Activated CD4-positive, alpha-beta T cell treated with anti-CD3 and anti-CD28 coated beads, Interleukin-2, amount 50 U/mL, for 24 hours (primary cell): Measurements from ENCODE around the gene LSM10.

Source experiments
- DNase-seq, 2 donors: peaks; one replicate each; pipeline ENCODE4 v3.0.0-alpha.2; 2020; ENCODE audit warnings: low read depth in 1 of 2, low spot score in 1 of 2

LSM10 gene

GRCh38 chr1:36354486-36354885, 43.2 kb downstream of the LSM10 start:
- DNase-seq: no peak

- DNase-seq: no peak
Observed at GRCh38 chr1:36352910-36353878, 44.5 kb downstream of the LSM10 start.

GRCh38 chr1:36352125-36352909, 45.4 kb downstream of the LSM10 start:
- DNase-seq: no peak

- no peak for DNase-seq
Observed at GRCh38 chr1:36351227-36351977, 46.3 kb downstream of the LSM10 start.

- peak; percentile 20 to 27 for DNase-seq
Observed at GRCh38 chr1:36350659-36351226, 47.0 kb downstream of the LSM10 start.

GRCh38 chr1:36349839-36350238, 47.9 kb downstream of the LSM10 start:
- no peak for DNase-seq

GRCh38 chr1:36349241-36349671, 48.5 kb downstream of the LSM10 start:
- DNase-seq: no peak

- DNase-seq: no peak
Observed at GRCh38 chr1:36346741-36347370, 50.9 kb downstream of the LSM10 start.

GRCh38 chr1:36345353-36345752, 52.4 kb downstream of the LSM10 start:
- no peak for DNase-seq

GRCh38 chr1:36344395-36344680, 53.4 kb downstream of the LSM10 start:
- DNase-seq: no peak

- DNase-seq: no peak
Observed at GRCh38 chr1:36343651-36344394, 53.9 kb downstream of the LSM10 start.
